Ramos (cell line): ENCODE results near the gene HES1.

Source experiments
- in situ Hi-C: fragments of 300-500 bp; cut with MboI; formaldehyde crosslinking; loops from one replicate; pipeline ENCODE4 v1.14.3; 2022; ENCODE audit warnings: low sequenced_read_pairs; ENCODE audit not compliant: unreplicated experiment

The HES1 gene

GRCh38 chr3:194135806-194136518, at the start of gene HES1:
HES1 (plus strand) TSS chr3:194136148; CDS start chr3:194136381, 233 bp downstream.
- in situ Hi-C loops = loop anchor here (5.0 kb wide), 1 partner anchor 349 kb away; no protein-coding TSS in a partner anchor

- in situ Hi-C loops = loop anchor here (25.0 kb wide), 2 partner anchors 1076 to 1451 kb away; partner anchors contain the start of gene PPP1R2
These were observed 49.4 kb upstream of the HES1 start for GRCh38 chr3:194086388-194087075.

GRCh38 chr3:194087280-194087679, 48.7 kb upstream of the HES1 start:
- in situ Hi-C loops = loop anchor here (25.0 kb wide), 2 partner anchors 1075 to 1450 kb away; partner anchors contain the start of gene PPP1R2

- in situ Hi-C loops = loop anchor here (25.0 kb wide), 2 partner anchors 1074 to 1449 kb away; partner anchors contain the start of gene PPP1R2
These were observed 47.7 kb upstream of the HES1 start for GRCh38 chr3:194087995-194088855.

- in situ Hi-C loops = loop anchor here (25.0 kb wide), 2 partner anchors 1073 to 1448 kb away; partner anchors contain the start of gene PPP1R2
These were observed 46.4 kb upstream of the HES1 start for GRCh38 chr3:194089357-194090177.

- in situ Hi-C loops = loop anchor here (25.0 kb wide), 2 partner anchors 1072 to 1447 kb away; partner anchors contain the start of gene PPP1R2
These were observed 45.8 kb upstream of the HES1 start for GRCh38 chr3:194090178-194090555.

- in situ Hi-C loops = loop anchor here (25.0 kb wide), 2 partner anchors 1072 to 1447 kb away; partner anchors contain the start of gene PPP1R2
These were observed 45.2 kb upstream of the HES1 start for GRCh38 chr3:194090716-194091115.

- in situ Hi-C loops = loop anchor here (25.0 kb wide), 2 partner anchors 1071 to 1446 kb away; partner anchors contain the start of gene PPP1R2
These were observed 44.8 kb upstream of the HES1 start for GRCh38 chr3:194091141-194091540.

- in situ Hi-C loops = loop anchor here (25.0 kb wide), 2 partner anchors 1070 to 1445 kb away; partner anchors contain the start of gene PPP1R2
These were observed 44.1 kb upstream of the HES1 start for GRCh38 chr3:194091897-194092296.

GRCh38 chr3:194092881-194093301, 43.1 kb upstream of the HES1 start:
- in situ Hi-C loops = loop anchor here (25.0 kb wide), 2 partner anchors 1069 to 1444 kb away; partner anchors contain the start of gene PPP1R2

- in situ Hi-C loops = loop anchor here (25.0 kb wide), 2 partner anchors 1068 to 1443 kb away; partner anchors contain the start of gene PPP1R2
These were observed 42.1 kb upstream of the HES1 start for GRCh38 chr3:194093842-194094241.

- in situ Hi-C loops = loop anchor here (25.0 kb wide), 2 partner anchors 1067 to 1442 kb away; partner anchors contain the start of gene PPP1R2
These were observed 40.5 kb upstream of the HES1 start for GRCh38 chr3:194095464-194095863.

- in situ Hi-C loops = loop anchor here (25.0 kb wide), 2 partner anchors 1066 to 1441 kb away; partner anchors contain the start of gene PPP1R2
These were observed 40.0 kb upstream of the HES1 start for GRCh38 chr3:194095902-194096301.

- in situ Hi-C loops = loop anchor here (25.0 kb wide), 2 partner anchors 1065 to 1440 kb away; partner anchors contain the start of gene PPP1R2
These were observed 38.6 kb upstream of the HES1 start for GRCh38 chr3:194097141-194097882.

- in situ Hi-C loops = loop anchor here (25.0 kb wide), 2 partner anchors 1064 to 1439 kb away; partner anchors contain the start of gene PPP1R2
These were observed 37.7 kb upstream of the HES1 start for GRCh38 chr3:194098081-194098842.

- in situ Hi-C loops = loop anchor here (25.0 kb wide), 2 partner anchors 1063 to 1438 kb away; partner anchors contain the start of gene PPP1R2
These were observed 37.1 kb upstream of the HES1 start for GRCh38 chr3:194098843-194099183.

GRCh38 chr3:194099215-194099614, 36.7 kb upstream of the HES1 start:
- in situ Hi-C loops = loop anchor here (25.0 kb wide), 2 partner anchors 1063 to 1438 kb away; partner anchors contain the start of gene PPP1R2
